Progenitor cell of endocrine pancreas (in vitro differentiated cells): ENCODE results near the gene PRKCB. TPM values are rescaled to one million over a fixed set of nuclear protein-coding genes. Genes with fewer than 3 reads are reported as not detected.

ENCODE experiments used
- DNase-seq: peaks from one replicate; pipeline ENCODE4 v3.0.0; 2021; ENCODE audit warnings: low spot score; ENCODE audit not compliant: unreplicated experiment
- H3K27ac Mint-ChIP-seq: 2 replicates; pipeline ENCODE4 v1.8.0; 2021; ENCODE audit warnings: mild to moderate bottlenecking, moderate library complexity, mixed read lengths
- H3K27me3 Mint-ChIP-seq: 2 replicates; pipeline ENCODE4 v1.8.0; 2021; ENCODE audit warnings: mixed read lengths
- H3K36me3 Mint-ChIP-seq: 2 replicates; pipeline ENCODE4 v1.8.0; 2022; ENCODE audit warnings: mixed read lengths; ENCODE audit not compliant: insufficient read depth
- H3K4me1 Mint-ChIP-seq: 2 replicates; pipeline ENCODE4 v1.8.0; 2021; ENCODE audit warnings: low read depth, mixed read lengths
- H3K4me3 Mint-ChIP-seq: 2 replicates; pipeline ENCODE4 v1.8.0; 2021; ENCODE audit warnings: low read depth, mild to moderate bottlenecking, moderate library complexity, mixed read lengths
- H3K9me3 Mint-ChIP-seq: 2 replicates; pipeline ENCODE4 v1.8.0; 2021; ENCODE audit warnings: low read depth, mixed read lengths
- CTCF ChIP-seq: fragments of 200-600 bp; sonication (generic); IDR thresholded peaks from one replicate; pipeline ENCODE4 v1.5.0; 2021; ENCODE audit warnings: antibody characterized with exemption, mild to moderate bottlenecking; ENCODE audit not compliant: unreplicated experiment
- total RNA-seq: library from RNA; stranded (reverse); gene quantifications from 2 replicates; pipeline ENCODE4 v1.2.1, GENCODE V29; 2021

PRKCB gene
- total RNA-seq, 1 donor from 2014 or later, result 0.36 TPM

GRCh38 chr16:23842137-23842600 is 6.4 kb downstream of the PRKCB start:
- H3K27me3 Mint-ChIP-seq, result peaks cover 77% of the 10 kb centered on the region
- H3K4me1 Mint-ChIP-seq, result no peaks in the 10 kb centered on the region
- no peaks in the 10 kb centered on the region for H3K9me3 Mint-ChIP-seq
- no peak for TF ChIP-seq CTCF
- no peak for DNase-seq
- no peaks in the 10 kb centered on the region for H3K36me3 Mint-ChIP-seq
- H3K27ac Mint-ChIP-seq, result no peak overlapping the region
- H3K4me3 Mint-ChIP-seq, result no peak overlapping the region

- no peaks in the 10 kb centered on the region for H3K4me1 Mint-ChIP-seq
- no peaks in the 10 kb centered on the region for H3K36me3 Mint-ChIP-seq
- no peak for TF ChIP-seq CTCF
- peaks cover 74% of the 10 kb centered on the region for H3K27me3 Mint-ChIP-seq
- no peak overlapping the region for H3K27ac Mint-ChIP-seq
- DNase-seq, result no peak
- no peak overlapping the region for H3K4me3 Mint-ChIP-seq
- no peaks in the 10 kb centered on the region for H3K9me3 Mint-ChIP-seq
Observed at GRCh38 chr16:23843143-23843542, 7.4 kb downstream of the PRKCB start.

GRCh38 chr16:23847251-23847650 is 11.5 kb downstream of the PRKCB start:
- Mint-ChIP-seq H3K9me3 (no peaks in the 10 kb centered on the region), H3K27ac (no peak overlapping the region), H3K36me3 (no peaks in the 10 kb centered on the region), H3K27me3 (peaks cover 57% of the 10 kb centered on the region), H3K4me3 (no peak overlapping the region), H3K4me1 (no peaks in the 10 kb centered on the region)
- TF ChIP-seq CTCF, result no peak
- DNase-seq, result no peak

GRCh38 chr16:23847948-23848347 is 12.2 kb downstream of the PRKCB start:
- no peak for DNase-seq
- Mint-ChIP-seq H3K27ac (peak overlapping the region; percentile 66), H3K36me3 (no peaks in the 10 kb centered on the region), H3K4me3 (no peak overlapping the region), H3K27me3 (peaks cover 51% of the 10 kb centered on the region), H3K4me1 (no peaks in the 10 kb centered on the region), H3K9me3 (peaks cover 3% of the 10 kb centered on the region)
- TF ChIP-seq CTCF, result no peak

GRCh38 chr16:23848958-23849357 is 13.2 kb downstream of the PRKCB start:
- no peaks in the 10 kb centered on the region for H3K36me3 Mint-ChIP-seq
- H3K4me1 Mint-ChIP-seq, result no peaks in the 10 kb centered on the region
- H3K9me3 Mint-ChIP-seq, result peaks cover 3% of the 10 kb centered on the region
- no peak for TF ChIP-seq CTCF
- H3K4me3 Mint-ChIP-seq, result no peak overlapping the region
- peaks cover 53% of the 10 kb centered on the region for H3K27me3 Mint-ChIP-seq
- no peak for DNase-seq
- no peak overlapping the region for H3K27ac Mint-ChIP-seq
